ENCODE results near the gene PTPRO.

DNA sequence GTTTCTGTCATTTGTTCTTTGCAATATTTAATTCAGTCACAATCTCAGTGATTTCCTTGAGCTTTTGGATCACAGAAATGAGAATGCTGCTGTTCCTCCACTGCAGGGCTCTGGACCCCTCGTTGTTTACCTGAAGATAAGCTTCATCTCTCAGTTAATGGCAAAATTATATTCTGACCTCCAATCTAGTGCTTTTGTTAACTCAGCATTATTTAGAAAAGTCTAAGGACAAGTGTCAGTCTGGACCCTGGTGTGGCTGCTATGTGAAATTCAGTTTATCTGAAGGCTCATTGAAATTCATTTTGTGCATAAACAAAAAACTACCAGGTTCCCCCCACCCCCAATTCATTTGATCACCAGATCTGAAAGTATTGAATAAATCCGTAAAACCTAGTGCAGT, 84.7 kb downstream of the PTPRO start:
- TF ChIP-seq, protein P1, sequence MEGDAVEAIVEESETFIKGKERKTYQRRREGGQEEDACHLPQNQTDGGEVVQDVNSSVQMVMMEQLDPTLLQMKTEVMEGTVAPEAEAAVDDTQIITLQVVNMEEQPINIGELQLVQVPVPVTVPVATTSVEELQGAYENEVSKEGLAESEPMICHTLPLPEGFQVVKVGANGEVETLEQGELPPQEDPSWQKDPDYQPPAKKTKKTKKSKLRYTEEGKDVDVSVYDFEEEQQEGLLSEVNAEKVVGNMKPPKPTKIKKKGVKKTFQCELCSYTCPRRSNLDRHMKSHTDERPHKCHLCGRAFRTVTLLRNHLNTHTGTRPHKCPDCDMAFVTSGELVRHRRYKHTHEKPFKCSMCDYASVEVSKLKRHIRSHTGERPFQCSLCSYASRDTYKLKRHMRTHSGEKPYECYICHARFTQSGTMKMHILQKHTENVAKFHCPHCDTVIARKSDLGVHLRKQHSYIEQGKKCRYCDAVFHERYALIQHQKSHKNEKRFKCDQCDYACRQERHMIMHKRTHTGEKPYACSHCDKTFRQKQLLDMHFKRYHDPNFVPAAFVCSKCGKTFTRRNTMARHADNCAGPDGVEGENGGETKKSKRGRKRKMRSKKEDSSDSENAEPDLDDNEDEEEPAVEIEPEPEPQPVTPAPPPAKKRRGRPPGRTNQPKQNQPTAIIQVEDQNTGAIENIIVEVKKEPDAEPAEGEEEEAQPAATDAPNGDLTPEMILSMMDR (optimal IDR thresholded peaks at IDR 0.05 in 1 of 3, IDR thresholded peaks at IDR 0.05 in 1 of 3, conservative IDR thresholded peaks at IDR 0.05 in 1 of 3; ENCODE audit: extremely low read depth in 1 of 3, insufficient read depth in 2 of 3, low read length in 3 of 3), result no peak
- no peak for TF ChIP-seq EZH2 (IDR thresholded peaks at IDR 0.05; ENCODE audit: low read length)

Data from keratinocyte (primary cell).